NOMO-1 treated with DMSO at 0.1 percent for 48 hours (cell line): ENCODE results near the gene USP40.

ENCODE experiments used
- DNase-seq: peaks from one replicate; lab custom pipeline; 2025; ENCODE audit not compliant: unreplicated experiment; lab: John Stamatoyannopoulos, UW

The USP40 gene

DNA sequence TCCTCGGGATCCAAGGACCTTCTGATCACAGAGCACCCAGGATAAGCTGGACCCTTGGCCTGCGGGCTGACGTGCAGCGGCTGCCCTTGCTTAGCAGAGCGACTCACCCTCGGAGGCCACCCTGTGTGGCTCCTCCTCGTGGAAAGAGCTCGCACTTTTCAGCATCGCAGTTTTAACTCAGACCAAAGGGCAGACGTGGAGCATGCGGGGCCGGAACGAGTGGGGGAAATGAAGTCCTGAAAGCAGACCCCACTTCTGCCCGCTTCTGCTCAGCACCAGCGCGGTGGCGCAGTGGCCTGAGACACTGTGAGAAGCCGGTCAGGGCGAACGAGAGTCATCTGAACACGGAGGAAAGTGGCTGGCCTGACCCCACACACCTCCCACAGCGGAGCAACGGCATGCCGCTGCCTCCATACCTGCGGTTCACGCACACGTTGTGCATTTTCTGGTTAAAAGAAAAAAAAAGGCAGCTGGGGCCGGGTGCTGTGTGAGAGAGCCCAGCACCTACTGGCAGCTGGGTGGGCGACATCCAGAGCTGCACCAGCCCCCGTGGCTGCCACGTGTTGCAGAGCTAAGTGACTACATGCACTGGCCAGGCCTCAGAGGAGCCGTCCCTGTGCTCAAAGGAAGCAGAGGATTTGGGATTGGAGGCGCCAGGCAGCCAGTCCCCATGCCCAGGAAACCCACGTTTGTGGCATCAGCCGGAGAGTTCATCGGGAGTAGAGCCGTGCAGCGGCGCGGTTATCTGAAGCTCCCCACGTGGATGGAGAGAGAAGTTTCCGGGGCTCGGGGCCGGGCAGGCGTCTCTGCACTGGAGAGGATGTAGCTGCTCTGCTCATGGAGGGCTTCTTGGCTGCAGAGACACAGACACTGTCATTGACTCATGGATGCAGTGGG is 89.7 kb downstream of the USP40 start:
- DNase-seq: no peak

DNA sequence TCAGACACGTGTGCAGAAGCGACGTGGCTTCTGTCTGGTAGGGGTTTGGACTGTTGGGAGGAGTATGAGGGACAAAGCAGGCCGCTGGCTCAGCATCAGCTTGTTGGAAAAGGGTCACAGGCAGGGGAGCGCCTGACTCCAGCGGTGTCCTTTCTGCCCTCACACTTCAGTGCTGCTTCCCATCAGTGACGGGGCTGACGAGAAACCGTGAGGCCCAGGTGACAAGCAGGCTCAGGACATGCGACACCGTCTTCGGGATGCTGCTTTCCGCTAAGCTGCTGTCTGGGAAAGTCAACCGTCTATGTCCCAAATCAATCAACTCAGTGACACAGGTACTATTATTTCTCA is 90.5 kb downstream of the USP40 start:
- no peak for DNase-seq

DNA sequence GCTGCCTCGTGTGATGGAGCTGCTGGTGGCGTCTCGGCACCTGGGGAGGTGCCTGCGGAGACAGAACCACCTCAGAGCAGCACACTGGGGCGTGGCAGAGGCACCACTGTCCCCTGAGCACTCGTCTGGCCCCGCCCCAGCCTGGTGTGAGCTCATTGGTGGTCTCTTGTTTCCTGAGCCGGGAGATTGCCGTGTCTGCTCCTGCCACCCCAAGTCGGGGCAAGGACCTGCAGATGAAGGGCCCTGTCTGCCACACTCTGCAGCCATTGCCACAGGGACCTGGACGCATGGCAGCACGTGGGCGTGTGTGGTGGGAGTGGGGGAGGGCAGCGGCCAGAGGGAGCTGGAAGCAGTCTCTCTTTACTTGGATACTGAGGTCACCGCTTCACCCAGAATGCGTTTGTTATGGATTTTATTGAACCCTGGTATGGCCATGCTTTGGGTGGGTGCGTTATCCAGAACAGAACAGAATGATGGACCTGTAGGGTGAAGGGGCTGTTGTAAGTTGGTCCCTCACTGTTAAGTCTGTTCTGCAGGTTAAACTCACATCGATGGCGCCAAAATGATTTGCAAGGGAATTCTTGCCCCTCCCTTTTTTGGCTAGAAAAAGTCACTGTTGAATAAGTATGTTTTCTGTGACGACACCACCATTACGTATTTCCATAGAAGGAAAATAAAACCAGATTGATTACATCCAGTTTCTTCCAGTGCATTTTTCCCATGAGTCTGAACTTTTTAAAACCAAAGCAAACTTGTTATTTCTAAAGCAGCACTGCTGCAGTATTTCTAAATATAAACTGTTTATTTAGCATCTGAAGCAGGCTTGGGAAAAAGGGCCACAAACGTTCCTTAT is 92.0 kb downstream of the USP40 start:
- DNase-seq: no peak

DNA sequence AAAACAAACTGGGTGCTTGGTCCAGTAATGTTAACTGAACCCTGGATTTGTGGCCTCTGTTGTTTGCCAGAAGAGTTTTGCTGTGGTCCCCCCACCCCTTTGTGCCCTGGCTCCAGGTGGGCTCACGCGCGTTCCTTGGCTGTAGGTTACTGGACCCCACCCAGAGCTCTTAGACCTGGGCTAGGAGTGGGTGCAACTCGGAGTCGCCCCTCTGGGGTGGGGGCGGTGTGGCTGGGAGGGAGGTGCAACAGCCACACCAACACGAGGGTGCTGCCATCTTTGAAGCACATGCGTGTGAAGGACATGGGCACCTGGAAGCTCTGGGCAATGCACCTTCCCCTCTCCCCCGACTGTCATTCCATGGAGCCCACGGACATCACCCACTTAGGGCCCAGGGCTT is 92.7 kb downstream of the USP40 start:
- no peak for DNase-seq

DNA sequence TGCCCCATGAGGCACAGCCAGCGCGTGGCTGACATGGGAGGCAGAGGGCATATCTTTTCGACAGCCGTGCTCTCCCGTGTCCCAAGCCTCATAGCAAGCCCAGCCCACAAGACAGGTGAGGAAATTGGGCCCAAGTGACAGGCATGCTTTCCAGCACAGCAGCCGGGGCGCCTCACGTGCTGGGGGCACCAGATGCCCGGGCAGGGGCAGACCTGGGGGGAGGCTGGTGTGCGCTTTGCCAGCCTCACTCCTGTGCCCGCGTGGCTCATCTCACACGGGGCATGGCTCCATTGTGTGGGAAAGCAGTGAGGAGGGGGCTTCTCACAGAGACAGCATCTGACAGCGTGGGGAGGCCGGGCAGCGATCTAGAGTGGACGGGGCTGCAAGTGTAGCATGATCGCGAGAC is 93.2 kb downstream of the USP40 start:
- DNase-seq: no peak

DNA sequence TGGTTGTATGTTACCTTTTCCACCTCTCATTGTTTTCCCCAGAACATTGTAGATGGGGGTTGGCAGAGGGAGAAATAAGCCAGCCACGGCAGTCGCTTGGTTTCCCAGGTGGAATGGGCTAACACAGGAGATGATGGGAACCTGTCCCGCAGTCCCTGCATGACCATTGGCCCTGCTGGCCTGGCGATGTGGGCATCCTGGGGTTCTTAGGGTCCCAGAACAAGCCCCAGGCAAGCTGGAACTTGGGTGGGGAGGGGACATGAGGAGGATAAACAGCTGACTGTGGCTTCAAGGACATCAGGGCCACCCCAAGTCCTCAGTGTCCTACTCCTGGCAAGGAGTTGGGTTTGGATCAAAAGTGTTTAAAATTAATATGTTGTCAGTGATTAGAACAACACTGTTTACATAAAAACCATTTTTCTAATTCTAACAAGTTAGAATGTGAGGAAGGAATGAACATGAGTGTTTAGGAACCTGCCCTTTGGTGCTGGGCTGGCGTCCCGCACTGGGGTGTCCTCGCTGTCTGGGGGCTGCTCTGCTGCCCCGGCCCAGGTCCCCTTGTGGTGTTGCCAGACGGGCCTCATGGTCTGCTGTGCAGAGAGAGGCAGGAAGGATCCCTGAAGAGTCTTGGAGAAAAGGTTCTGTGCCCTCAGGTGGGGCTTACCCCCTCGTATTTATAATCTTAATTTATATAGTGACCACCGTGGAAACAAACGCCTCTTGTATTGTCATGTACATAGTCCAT is 95.1 kb downstream of the USP40 start:
- no peak for DNase-seq

DNA sequence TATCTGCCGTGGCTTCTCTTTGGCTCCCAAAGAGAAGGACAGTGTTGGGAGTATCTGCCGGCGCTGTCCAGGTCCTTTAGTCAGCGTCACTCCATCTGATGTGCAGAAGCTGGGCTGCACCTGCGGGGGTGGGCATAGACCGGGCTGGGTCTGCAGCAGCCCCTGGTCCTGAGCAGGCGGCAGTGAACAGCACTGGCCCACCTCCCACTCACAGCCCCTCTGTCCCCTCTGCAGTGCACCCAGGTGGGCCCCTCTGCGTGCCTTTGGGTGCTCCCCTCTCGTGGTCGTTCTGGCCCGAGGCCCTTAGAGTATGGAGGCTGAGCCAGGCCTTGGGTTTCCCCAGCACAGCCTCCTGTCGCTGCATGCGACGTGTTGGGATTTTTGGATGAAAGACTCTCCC is 95.7 kb downstream of the USP40 start:
- DNase-seq: no peak

DNA sequence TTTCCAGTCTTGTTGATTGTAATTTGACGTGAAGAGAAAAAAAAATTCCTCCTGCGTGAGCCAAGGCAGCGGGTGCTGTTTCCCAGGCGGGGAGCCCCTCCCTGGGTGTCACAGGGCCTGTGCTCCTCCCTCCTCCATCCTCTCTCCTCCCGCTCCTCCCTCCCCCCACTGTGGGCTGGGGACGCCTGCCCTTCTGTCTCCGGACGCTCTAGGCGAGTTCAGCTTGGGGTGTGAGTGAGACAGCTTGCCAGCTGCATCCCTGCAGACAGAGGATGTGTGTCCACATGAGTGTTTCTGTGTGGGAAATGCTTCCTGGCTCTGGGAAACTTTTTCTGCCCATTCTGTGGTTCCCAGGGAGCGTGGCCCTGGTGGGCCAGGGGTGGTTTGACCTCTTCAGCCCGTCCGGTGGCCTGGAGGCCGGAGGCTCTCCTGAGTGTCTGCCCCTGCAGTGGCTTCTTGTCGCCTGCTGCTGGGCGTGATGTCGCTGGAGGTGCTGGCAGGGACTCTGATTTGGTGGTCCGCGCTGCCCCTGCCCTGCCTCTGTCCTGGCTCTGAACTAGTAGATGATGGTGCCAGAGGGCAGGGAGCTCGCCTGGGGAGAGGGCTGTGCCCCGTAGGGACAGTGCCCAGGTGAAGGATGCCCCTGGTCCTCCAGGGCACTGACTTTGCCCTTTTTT is 96.4 kb downstream of the USP40 start:
- no peak for DNase-seq

DNA sequence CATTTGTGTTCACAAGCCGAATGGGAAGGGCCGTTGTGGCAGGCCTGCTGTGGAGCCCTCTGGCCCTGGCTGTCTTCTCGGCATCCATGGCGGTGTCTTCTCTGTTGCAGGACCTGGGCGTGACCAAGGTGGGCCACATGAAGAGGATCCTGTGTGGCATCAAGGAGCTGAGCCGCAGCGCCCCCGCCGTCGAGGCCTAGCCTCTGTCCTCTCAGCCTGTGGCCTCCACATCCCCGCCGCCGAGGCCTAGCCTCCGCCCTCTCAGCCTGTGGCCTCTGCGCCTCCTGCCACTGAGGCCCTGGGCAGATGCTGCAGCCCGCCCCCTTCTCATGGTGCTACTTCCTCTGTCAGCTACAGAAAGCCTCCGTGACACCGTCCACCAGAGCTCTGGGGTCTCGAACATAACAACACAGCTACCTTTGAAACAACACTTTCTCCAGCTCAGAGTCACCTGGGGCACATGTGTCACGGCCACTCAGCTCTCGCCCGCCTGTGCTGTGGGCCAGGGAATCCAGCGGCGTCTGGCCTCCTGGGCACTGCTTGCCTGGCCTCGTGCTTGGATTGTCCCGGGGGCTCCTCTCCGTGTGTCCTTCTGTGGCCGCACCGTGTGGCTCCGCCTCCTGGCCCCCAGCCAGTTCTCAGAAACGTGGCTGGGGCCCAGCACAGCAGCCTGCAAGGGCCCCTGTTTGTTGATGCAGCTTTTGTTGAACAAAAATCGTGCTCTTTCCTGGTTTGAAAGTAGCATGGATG is 97.1 kb downstream of the USP40 start:
- DNase-seq: no peak

DNA sequence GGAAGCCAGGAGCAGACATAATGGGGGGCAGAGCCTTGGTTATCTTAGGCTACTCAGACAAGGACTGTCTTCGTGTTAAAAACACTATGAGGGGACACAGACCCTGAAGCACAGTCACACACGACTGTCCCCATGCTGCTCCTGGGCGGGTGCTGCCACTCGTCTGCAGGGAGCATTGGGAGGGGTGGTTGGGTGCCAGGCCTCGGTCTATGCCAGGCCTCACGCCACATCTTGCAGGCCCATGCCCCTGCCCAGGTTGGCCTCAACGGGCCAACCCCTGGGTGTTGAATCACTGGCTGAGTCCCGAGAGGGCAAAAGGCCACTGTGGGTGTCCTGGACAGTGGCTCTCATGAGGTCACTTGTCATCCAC is 97.9 kb downstream of the USP40 start:
- DNase-seq: no peak

DNA sequence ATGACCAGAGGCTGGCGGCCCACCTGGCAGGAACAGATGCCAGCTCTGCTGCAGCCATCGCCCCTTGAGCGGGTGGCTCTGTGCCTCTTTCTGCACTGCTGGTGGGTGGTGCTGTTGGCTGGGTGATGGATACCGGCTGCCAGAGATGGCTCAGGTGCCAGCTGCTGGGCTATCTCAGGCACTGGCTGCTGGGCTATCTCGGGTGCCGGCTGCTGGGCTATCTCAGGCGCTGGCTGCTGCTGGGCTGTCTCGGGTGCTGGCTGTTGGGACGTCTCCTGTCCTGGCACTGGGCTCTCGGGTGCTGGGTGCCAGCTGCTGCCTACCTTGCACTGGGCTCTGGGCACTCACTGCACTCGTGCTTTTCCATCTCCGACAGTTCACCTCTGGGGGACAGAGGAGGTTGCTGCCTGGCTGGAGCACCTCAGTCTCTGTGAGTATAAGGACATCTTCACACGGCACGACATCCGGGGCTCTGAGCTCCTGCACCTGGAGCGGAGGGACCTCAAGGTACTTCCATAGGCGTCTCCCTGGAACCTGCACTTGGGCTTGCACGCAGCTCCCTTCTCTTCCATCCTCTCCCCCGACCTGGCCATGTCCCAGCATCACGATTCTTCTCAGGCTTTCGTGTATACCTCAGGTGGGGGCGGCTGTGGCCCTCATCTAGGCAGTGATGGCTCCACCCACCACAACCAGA is 98.4 kb downstream of the USP40 start:
- DNase-seq: no peak

DNA sequence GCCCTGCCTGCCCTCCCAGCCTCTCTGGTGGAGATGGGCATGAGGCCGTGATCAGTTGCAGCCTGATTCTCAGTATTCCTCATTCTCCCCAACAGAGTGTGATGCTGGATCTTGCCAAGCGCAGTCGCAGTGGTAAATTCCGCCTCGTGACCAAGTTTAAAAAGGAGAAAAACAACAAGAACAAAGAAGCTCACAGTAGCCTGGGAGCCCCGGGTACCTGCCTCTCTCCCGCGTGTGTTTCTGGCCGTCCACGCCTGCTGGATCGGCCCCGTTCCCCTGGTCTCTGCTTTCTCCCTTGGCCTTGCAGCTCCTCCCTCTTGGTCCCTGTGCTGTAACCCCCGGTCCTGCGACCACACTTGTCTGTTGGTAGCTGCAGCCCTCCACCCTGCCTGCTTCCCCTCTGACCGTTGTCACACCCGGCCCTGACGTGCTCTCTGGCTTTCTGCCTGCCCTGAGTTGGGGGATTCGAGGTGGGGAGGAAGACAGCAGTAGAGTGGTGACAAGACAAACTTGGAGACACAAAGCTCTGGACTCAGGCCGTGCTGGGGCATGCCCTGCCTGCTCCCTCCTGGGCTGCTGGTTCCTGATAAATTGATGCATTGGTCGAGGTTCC is 99.5 kb downstream of the USP40 start:
- DNase-seq: no peak

DNA sequence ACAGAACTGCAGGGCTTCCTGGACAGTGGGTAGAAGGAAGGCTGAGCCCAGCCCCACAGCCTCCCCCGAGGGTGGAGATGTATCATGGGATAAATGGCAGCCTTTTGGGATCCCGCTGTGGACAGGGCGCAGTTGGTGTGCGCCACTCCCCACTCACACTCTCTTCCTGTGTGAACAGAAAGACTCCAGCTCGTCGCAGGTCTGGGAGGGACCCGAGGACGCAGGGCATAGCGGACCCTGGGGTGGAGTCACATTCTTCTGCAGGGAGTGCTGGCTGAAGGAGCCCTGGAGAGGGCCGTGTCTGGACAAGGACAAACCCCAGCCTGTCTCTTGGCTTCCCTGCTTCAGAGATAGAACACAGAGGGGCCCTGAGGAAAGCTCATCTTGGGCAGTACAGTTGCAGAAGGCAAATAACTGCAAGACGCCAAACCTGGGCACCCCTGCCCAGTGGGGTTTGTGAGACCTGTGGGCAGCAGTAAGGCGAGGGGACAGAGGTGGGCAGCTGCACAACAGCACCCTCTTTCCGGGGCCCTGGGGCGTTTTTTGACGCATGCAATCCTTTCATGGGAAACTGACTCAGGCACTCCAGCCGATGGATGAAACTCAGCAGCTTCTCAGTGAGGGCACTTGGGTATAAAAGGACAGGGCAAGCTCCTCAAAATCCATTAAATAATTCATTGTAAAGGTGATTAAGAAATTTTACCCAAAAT is 101.9 kb downstream of the USP40 start:
- DNase-seq: no peak

DNA sequence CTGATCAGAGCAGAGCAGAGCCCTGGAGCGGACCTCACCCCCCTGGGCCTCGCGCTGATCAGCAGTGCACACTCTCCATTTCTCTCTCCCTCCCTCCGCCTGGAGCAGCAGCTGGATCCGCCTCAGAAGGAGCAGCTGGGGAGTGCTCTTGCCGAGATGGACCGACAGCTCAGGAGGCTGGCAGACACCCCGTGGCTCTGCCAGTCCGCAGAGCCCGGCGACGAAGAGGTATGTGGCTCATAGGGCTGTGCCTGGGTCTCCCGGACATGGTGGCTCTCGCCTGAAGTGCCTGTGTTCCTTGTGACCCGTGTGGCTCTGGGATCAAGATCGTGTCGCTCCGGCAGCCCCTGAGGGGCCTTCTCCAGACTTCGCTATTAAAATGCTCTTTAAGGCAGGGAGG is 102.5 kb downstream of the USP40 start:
- DNase-seq: no peak

DNA sequence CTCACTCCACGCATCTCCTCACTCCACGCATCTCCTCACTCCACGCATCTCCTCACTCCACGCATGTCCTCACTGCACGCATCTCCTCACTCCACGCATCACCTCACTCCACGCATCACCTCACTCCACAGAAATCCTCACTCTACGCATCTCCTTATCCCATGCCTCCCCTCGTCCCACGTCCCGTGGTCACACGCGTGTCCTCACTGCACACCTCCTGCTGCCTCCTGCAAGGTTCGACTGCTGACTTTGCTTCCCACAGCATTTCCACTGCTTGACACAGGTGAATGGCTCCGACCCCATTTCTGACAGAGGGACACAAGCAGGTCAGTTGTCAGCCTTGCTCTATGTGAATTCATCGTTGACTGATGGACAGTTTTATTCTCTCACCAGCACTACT is 103.0 kb downstream of the USP40 start:
- DNase-seq: no peak

DNA sequence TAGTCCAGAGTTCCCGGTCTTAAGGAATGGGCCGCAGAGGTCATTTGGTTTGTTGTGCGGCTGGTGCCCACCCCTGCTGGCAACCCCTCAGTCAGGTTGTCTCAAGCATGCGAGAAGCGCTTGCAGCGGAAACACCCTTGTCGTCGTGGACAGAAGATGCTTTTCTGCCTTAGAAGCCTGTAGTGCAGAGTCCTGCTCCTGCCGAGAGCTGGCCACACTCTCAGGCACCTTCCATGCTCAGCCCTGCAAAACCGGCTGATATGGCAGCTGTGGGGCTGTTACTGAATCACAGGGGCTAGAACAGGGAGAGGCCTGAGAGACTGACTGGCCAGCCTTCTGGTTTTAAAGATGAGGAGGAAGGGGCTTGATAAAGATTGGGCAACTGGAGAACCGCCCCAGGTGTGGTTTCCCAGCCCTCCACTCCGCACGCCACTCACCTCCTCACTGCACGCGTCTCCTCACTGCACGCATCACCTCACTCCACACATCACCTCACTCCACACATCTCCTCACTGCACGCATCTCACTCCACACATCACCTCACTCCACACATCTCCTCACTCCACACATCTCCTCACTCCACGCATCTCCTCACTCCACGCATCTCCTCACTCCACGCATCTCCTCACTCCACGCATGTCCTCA is 103.6 kb downstream of the USP40 start:
- DNase-seq: no peak

DNA sequence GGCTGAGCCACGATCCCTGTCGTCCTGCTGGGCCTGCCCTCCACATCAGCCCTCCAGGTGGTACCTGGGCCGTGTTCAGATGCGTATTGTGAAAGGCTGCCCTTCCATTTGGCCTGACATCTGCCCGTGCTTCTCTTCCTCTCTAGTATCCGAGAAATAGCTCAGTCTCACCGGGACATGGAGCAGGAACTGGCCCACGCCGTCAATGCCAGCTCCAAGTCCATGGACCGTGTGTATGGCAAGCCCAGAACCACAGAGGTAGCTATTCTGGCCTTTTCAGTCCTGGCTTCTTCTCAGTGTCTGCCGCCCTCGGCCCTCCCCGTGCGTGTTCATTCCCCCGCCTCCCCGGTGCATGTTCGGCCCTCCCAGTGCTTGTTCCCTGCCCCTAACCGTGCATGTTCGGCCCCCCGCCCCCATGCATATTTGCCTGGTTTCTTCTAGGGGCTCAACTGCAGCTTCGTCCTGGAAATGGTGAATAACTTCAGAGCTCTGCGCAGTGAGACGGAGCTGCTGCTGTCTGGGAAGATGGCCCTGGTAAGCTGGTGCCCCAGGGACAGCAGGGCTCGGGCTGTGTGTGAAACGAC is 104.3 kb downstream of the USP40 start:
- DNase-seq: no peak

DNA sequence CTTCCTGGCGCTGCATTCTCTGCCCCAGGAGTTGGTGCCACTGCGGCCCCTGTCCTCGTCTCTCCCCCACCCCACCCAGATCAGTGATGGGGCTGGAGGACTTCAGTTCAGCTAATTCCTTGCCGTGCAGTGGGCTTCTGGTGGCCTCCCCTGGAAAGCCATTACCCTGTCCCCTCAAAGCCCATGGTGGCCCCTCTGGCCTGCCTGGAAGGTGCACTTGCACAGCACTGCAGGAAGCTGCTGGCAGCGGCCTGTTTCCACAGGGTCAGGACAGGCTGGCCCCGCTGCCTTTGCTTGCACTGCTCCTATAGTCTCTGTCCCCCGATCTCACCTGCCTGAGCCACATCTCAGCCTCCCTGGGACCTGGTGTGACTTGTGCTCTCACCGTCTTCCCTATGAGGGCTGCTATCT is 105.1 kb downstream of the USP40 start:
- DNase-seq: no peak
